Natural killer cell (primary cell): Measurements from ENCODE around the gene ZNF320. TPM values are rescaled to one million over a fixed set of nuclear protein-coding genes. Genes with fewer than 3 reads are reported as not detected.
A peak's percentile ranks its signal among the peaks of the same experiment; 100 is the strongest.

Experiments used
- ATAC-seq, 3 donors: fragments of 150-1000 bp in 2 of 3; fragments of 200-7000 bp in 1 of 3; cut with Tn5 transposase; 1 replicate in 1 of 3; 2 replicates in 2 of 3; pipeline ENCODE4 v1.10.0; 2021; ENCODE audit warnings: mild to moderate bottlenecking in 2 of 3, moderate library complexity in 2 of 3
- DNase-seq, 2 donors: peaks; one replicate each; pipeline versions ENCODE4 v3.0.0 to v3.0.0-alpha.2; 2013 to 2021; ENCODE audit warnings: mixed read lengths in 1 of 2
- H3K27ac ChIP-seq: one replicate; pipeline ENCODE4 v1.5.1; 2013; ENCODE audit warnings: mild to moderate bottlenecking, low read length
- H3K27me3 ChIP-seq: one replicate; pipeline ENCODE4 v1.6.1; 2013; ENCODE audit warnings: low read length; ENCODE audit not compliant: control insufficient read depth, insufficient read depth
- H3K36me3 ChIP-seq: one replicate; pipeline ENCODE4 v1.6.1; 2013; ENCODE audit warnings: low read length; ENCODE audit not compliant: control insufficient read depth, insufficient read depth
- H3K4me1 ChIP-seq: one replicate; pipeline ENCODE4 v1.6.1; 2013; ENCODE audit warnings: low read length; ENCODE audit not compliant: control insufficient read depth, insufficient read depth
- H3K4me3 ChIP-seq: one replicate; pipeline ENCODE4 v1.5.1; 2013; ENCODE audit warnings: low read length
- H3K9me3 ChIP-seq: one replicate; pipeline ENCODE4 v1.6.1; 2013; ENCODE audit warnings: low read length; ENCODE audit not compliant: control insufficient read depth, insufficient read depth
- H3K27ac Mint-ChIP-seq, 2 donors: one replicate each; pipeline ENCODE4 v1.8.0; 2022; ENCODE audit warnings: mild to moderate bottlenecking in 2 of 2, mixed read lengths in 2 of 2, moderate library complexity in 1 of 2
- H3K27me3 Mint-ChIP-seq, 2 donors: one replicate each; pipeline ENCODE4 v1.8.0; 2022; ENCODE audit warnings: low read depth in 2 of 2, mixed read lengths in 2 of 2
- H3K36me3 Mint-ChIP-seq: one replicate; pipeline ENCODE4 v1.8.0; 2022; ENCODE audit warnings: mixed read lengths
- H3K4me1 Mint-ChIP-seq, 2 donors: one replicate each; pipeline ENCODE4 v1.8.0; 2022; ENCODE audit warnings: mixed read lengths in 2 of 2
- H3K4me3 Mint-ChIP-seq: one replicate; pipeline ENCODE4 v1.8.0; 2022; ENCODE audit warnings: mild to moderate bottlenecking, moderate library complexity, mixed read lengths
- H3K9me3 Mint-ChIP-seq, 2 donors: one replicate each; pipeline ENCODE4 v1.8.0; 2022; ENCODE audit warnings: mixed read lengths in 2 of 2
- CTCF ChIP-seq: fragments of 200-600 bp; IDR thresholded peaks from one replicate; pipeline ENCODE4 v1.8.0; 2022; ENCODE audit warnings: antibody characterized with exemption
- WGBS: methylation state at CpG from one replicate; pipeline ENCODE4 v1.1.7; 2013; ENCODE audit warnings: missing lambda C conversion rate; ENCODE audit not compliant: insufficient coverage; 5-methylcytosine and 5-hydroxymethylcytosine counted together
- intact Hi-C: fragments of 100-400 bp; cut with micrococcal nuclease; formaldehyde crosslinking; loops from one replicate; pipeline ENCODE4 v1.14.2; 2022
- total RNA-seq, 4 donors: library from RNA; stranded (reverse); fragments of 120-200 nt in 1 of 4; gene quantifications; one replicate each; pipeline versions ENCODE4 v1.2.3 to v1.2.4, GENCODE V29; 2013 to 2022

The ZNF320 gene
- total RNA-seq, 3 donors from 2014 or later (not counting 1 experiment from before 2014, with no cell fraction given) = 10.3 to 14.0 (median 11.9) TPM

DNA sequence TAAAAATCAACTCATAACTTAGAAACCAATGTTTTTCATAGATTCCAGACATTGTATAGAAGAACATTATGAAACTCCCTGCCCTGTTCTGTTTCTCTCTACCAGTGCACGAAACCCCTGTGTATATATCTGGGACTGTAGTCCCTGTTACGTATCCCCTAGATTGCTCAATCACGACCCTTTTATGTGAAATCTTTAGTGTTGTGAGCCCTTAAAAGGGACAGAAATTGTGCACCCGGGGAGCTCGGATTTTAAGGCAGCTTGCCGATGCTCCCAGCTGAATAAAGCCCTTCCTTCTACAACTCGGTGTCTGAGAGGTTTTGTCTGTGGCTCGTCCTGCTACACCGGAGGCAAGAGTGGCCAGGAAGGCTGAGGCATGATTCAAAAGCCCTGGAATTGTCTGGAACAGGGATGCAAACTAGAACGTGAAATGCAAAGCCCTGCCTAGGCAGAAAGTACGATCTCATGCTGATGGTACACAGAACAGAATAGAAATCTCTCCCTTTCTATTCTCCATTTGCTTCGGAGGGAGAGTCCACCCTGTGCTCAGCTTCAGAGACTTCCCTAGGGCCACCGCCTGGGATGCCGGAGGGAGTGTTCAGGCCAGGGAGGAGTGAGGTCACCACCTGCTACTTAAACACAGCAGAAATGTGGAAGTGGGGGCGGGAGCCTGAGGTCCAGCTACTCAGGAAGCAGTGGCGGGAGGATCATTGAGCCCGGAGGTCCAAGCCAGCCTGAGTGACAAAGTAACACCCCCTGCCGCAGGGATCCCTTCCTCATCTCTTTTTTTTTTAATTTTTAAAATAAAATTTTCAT, 26.6 kb upstream of the ZNF320 start:
- 88% methylated on average over 17 of the region's 18 CpGs for WGBS
- Histone ChIP-seq H3K27me3 (no peaks in the 10 kb centered on the region), H3K4me3 (peak overlapping the region; percentile 76), H3K9me3 (no peaks in the 10 kb centered on the region), H3K36me3 (peaks cover 9% of the 10 kb centered on the region), H3K27ac (peak overlapping the region; percentile 21), H3K4me1 (peaks cover 19% of the 10 kb centered on the region)
- H3K27me3 Mint-ChIP-seq = no peaks in the 10 kb centered on the region
- no peak for TF ChIP-seq CTCF
- peak in 1 of 3 donors; percentile 2 for ATAC-seq
- DNase-seq = no peak
- peak overlapping the region; percentile 89 for H3K4me3 Mint-ChIP-seq
- H3K36me3 Mint-ChIP-seq = peaks cover 7% of the 10 kb centered on the region
- H3K9me3 Mint-ChIP-seq = no peaks in the 10 kb centered on the region
- intact Hi-C loops = loop anchor here (1.0 to 2.0 kb wide), 2 partner anchors 18 to 27 kb away; partner anchors contain the start of gene ZNF320
- peaks cover 16 to 29% of the 10 kb centered on the region in 2 donors for H3K4me1 Mint-ChIP-seq
- H3K27ac Mint-ChIP-seq = peak overlapping the region; percentile 57 to 80

DNA sequence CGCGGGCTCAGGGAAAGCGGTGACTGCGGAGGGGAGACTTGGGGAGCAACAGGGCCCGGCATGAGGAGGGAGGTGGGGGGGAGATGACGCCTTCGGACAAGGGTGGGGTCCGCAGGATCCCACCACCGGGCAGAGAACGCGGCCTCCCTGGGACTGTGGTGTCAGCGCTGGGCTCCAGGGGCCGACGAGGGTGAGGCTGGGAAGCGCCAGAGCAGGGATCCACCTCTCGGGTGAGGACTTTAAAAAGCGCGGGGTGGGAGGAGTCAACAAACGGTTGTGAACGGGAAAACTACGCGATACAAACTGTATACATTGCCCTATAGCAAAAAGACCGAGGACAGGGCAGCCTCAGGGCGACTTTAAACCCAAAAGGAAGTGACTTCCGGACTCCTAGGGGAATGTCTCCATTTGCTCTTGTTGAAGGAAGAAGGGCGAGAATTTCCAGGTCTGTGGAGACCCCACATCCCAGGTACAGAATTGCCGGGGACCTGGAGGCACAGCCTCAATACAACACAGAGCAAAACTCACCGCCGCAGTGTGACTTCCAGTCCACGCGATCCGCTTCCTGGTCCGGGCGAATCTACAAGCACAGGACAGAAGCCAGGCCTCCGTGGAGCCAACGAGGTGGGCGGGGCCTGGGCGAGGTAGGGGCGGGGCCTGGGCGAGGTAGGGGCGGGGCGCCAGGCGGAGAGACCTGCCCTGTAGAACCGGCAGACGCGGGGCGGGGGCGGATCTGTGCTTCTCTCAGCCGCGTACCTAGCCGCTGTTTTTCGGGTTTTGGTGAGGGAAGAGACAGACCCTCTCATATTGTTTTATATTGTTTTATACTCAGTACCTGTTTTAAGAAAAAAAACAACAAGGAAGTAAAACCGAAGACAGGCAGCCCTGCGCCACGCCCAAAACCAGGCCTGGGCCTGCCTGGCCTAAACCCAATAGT, 25.7 kb upstream of the ZNF320 start, which contains the start of gene ZNF888:
Gene ZNF888, minus strand, starts transcription at position 588 of the 937 bp plus-strand sequence. CDS start 5,555 bp downstream, outside the sequence.
- Mint-ChIP-seq H3K4me1 (peaks cover 16 to 29% of the 10 kb centered on the region in 2 donors), H3K27me3 (no peaks in the 10 kb centered on the region), H3K27ac (peak within 1 kb of the TSS; percentile 57 to 80), H3K4me3 (peak within 1 kb of the TSS; percentile 89), H3K36me3 (no peaks in the 10 kb centered on the region), H3K9me3 (no peaks in the 10 kb centered on the region)
- ATAC-seq (peak; percentile 100), DNase-seq (peak; percentile 84 to 88)
- H3K9me3 ChIP-seq = no peaks in the 10 kb centered on the region
- H3K36me3 ChIP-seq = peaks cover 2% of the 10 kb centered on the region
- 2% methylated on average over 53 of the region's 55 CpGs for WGBS
- H3K4me3 ChIP-seq = peak within 1 kb of the TSS; percentile 76
- TF ChIP-seq CTCF = no peak
- H3K27me3 ChIP-seq = no peaks in the 10 kb centered on the region
- H3K4me1 ChIP-seq = peaks cover 19% of the 10 kb centered on the region
- peak within 1 kb of the TSS; percentile 69 for H3K27ac ChIP-seq
- intact Hi-C loops = loop anchor here (1.0 to 2.0 kb wide), 2 partner anchors 19 to 26 kb away; partner anchors contain the start of gene ZNF320

DNA sequence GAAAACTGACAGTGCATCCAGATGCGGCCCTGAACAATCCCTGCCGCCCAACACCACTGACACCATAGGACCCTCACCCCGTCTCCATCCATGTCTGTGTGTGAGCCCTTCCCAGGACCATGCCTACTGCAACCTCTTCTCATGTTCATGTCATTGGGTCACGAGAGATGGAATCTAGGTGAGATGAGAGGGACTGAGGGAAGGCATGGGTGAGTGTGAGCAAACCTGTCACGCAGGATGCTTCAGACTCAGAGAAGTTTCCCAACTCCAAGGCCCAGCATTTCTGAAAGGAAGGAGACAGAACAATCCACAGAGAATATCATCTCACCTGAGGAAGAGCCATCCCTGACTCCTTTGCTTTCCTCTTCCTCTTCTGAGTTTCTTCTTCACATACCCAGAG, 20.1 kb upstream of the ZNF320 start:
- Mint-ChIP-seq H3K4me1 (peaks cover 11 to 24% of the 10 kb centered on the region in 2 donors), H3K27ac (no peak overlapping the region), H3K27me3 (no peaks in the 10 kb centered on the region), H3K4me3 (no peak overlapping the region), H3K9me3 (no peaks in the 10 kb centered on the region), H3K36me3 (no peaks in the 10 kb centered on the region)
- H3K4me1 ChIP-seq = peaks cover 4% of the 10 kb centered on the region
- H3K36me3 ChIP-seq = peaks cover 17% of the 10 kb centered on the region
- no peak overlapping the region for H3K4me3 ChIP-seq
- DNase-seq = no peak
- WGBS = 97% methylated on average over 4 of the region's 5 CpGs
- H3K27me3 ChIP-seq = no peaks in the 10 kb centered on the region
- no peak for TF ChIP-seq CTCF
- H3K27ac ChIP-seq = no peak overlapping the region
- intact Hi-C loops = no loop called here
- H3K9me3 ChIP-seq = no peaks in the 10 kb centered on the region
- no peak for ATAC-seq
